ENCODE results near the gene JAKMIP1. TPM values are rescaled to one million over a fixed set of nuclear protein-coding genes. Genes with fewer than 3 reads are reported as not detected.
A peak's percentile ranks its signal among the peaks of the same experiment; 100 is the strongest.

Gene JAKMIP1
- polyA plus RNA-seq, result 15.3 and 19.5 TPM in 2 replicates
- polyA minus RNA-seq, result 22.4 and 23.4 TPM in 2 replicates

DNA sequence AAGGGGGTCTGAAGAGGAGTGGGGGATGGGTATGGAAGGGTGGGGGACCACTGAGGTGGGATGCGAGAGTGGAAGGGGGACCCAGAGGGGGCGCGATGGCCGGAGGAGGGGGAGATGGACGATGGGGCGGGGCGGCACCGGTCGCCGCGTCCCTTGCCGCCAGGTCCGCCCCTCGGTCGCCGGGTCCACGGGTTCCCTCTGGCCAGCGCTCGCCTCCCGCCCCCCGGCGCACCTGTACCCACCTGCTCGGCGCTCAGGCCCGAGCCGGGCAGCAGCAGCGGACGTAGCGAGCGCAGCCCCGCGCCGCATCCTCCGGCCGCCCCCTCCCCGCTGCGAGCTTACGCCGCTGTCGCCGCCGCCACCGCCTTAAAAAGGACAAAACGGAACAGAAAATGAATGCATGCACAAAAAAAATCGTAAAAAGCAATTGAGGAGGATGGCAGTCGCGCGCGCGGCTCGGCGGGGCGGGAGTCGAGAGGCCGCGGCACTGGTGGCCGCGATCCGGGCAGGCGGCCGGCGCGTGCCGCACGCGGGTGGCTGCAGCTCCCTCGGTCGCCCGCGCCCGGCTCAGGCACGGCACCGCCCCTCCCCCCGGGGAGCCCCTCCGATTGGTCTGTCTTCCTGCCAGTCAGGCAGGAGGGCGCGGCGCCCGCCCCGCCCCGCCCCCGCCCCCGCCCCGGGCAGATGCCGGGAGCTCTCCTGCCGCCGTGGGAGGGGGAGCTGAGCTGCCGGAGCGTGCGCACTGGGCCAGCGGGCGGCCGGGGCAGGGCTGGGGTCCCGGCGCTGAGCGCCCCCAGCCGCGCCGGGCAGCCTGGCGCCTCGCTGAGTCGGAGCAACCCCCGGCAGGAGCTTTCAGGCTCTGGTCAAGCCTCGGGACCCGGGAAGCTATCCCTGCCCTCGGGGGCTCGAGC is at the start of gene JAKMIP1:
Gene JAKMIP1 (minus strand): TSS at position 539 of the 911 bp plus-strand sequence. CDS start 87,699 bp downstream, outside the sequence.
- TF ChIP-seq EP300 (conservative IDR thresholded peaks at IDR 0.05; ENCODE audit: poor library complexity, severe bottlenecking) (no peak), TAF1 (IDR thresholded peaks at IDR 0.05; ENCODE audit: low read depth) (no peak), EZH2 (IDR thresholded peaks at IDR 0.05; ENCODE audit: borderline replicate concordance, insufficient read depth, low read length, poor library complexity, severe bottlenecking) (no peak), SMC3 (conservative IDR thresholded peaks at IDR 0.05; ENCODE audit: poor library complexity) (peak; percentile 27), REST (IDR thresholded peaks at IDR 0.05; ENCODE audit: borderline replicate concordance) (no peak), RAD21 (conservative IDR thresholded peaks at IDR 0.05) (peak; percentile 30), POLR2AphosphoS5 (IDR thresholded peaks at IDR 0.05) (peak; percentile 54), MXI1 (conservative IDR thresholded peaks at IDR 0.05; ENCODE audit: poor library complexity, severe bottlenecking) (peak; percentile 90)
- TF ChIP-seq, protein P1, sequence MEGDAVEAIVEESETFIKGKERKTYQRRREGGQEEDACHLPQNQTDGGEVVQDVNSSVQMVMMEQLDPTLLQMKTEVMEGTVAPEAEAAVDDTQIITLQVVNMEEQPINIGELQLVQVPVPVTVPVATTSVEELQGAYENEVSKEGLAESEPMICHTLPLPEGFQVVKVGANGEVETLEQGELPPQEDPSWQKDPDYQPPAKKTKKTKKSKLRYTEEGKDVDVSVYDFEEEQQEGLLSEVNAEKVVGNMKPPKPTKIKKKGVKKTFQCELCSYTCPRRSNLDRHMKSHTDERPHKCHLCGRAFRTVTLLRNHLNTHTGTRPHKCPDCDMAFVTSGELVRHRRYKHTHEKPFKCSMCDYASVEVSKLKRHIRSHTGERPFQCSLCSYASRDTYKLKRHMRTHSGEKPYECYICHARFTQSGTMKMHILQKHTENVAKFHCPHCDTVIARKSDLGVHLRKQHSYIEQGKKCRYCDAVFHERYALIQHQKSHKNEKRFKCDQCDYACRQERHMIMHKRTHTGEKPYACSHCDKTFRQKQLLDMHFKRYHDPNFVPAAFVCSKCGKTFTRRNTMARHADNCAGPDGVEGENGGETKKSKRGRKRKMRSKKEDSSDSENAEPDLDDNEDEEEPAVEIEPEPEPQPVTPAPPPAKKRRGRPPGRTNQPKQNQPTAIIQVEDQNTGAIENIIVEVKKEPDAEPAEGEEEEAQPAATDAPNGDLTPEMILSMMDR (IDR thresholded peaks at IDR 0.05; ENCODE audit: poor library complexity, severe bottlenecking), result peak; percentile 10
- Histone ChIP-seq H3K4me3 (ENCODE audit: low read length) (peak within 1 kb of the TSS; percentile 72), H3K9ac (ENCODE audit: low read length) (peak within 1 kb of the TSS; percentile 70), H3K9me2 (ENCODE audit: insufficient read depth, low read length) (no peaks in the 10 kb centered on the region), H3K36me3 (ENCODE audit: insufficient read depth, low read length) (no peaks in the 10 kb centered on the region), H3K4me2 (ENCODE audit: low read length) (peak within 1 kb of the TSS; percentile 48), H3K27ac (ENCODE audit: low read length) (no peak within 1 kb of the TSS), H4K20me1 (ENCODE audit: insufficient read depth) (no peaks in the 10 kb centered on the region), H3F3A (ENCODE audit: insufficient read depth, low read length, poor library complexity, severe bottlenecking) (no peaks in the 10 kb centered on the region), H3K9me3 (ENCODE audit: low read length) (no peaks in the 10 kb centered on the region), H3K27me3 (ENCODE audit: insufficient read depth, low read depth, low read length) (peaks cover 38% of the 10 kb centered on the region), H2AFZ (ENCODE audit: low read depth, low read length) (peak within 1 kb of the TSS; percentile 65), H3K79me2 (replicated peaks; ENCODE audit: insufficient read depth, low read length) (no peaks in the 10 kb centered on the region)

DNA sequence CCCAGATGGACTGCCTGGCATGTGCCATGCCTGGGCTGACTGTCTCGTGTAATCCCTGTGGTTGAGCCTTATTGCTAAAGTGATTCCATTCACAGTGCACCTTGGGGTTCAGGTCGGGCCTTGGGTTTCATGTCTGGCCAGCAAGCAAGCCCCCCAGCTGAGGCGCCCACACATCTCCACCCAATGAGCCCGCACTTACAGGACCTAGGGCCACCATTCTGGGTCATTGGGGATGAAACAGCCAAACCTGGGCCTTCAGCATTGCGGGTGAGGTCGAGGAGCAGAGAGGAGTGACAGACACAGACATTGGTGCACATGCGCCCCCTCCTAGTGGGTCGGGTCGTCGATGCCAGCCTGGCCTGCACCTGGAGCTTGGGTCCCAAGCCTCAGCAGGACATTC is 48.0 kb upstream of the JAKMIP1 start:
- H3K9me2 ChIP-seq (ENCODE audit: insufficient read depth, low read length), result no peaks in the 10 kb centered on the region
- TF ChIP-seq POLR2AphosphoS5 (IDR thresholded peaks at IDR 0.05) (no peak), RAD21 (conservative IDR thresholded peaks at IDR 0.05) (no peak), EP300 (conservative IDR thresholded peaks at IDR 0.05; ENCODE audit: poor library complexity, severe bottlenecking) (no peak), EZH2 (IDR thresholded peaks at IDR 0.05; ENCODE audit: borderline replicate concordance, insufficient read depth, low read length, poor library complexity, severe bottlenecking) (no peak), SMC3 (conservative IDR thresholded peaks at IDR 0.05; ENCODE audit: poor library complexity) (no peak), MXI1 (conservative IDR thresholded peaks at IDR 0.05; ENCODE audit: poor library complexity, severe bottlenecking) (no peak), TAF1 (IDR thresholded peaks at IDR 0.05; ENCODE audit: low read depth) (no peak), REST (IDR thresholded peaks at IDR 0.05; ENCODE audit: borderline replicate concordance) (no peak)
- TF ChIP-seq, protein P1 (IDR thresholded peaks at IDR 0.05; ENCODE audit: poor library complexity, severe bottlenecking), result no peak
- H4K20me1 ChIP-seq (ENCODE audit: insufficient read depth), result no peaks in the 10 kb centered on the region
- H2AFZ ChIP-seq (ENCODE audit: low read depth, low read length), result no peak overlapping the region
- no peaks in the 10 kb centered on the region for H3K9me3 ChIP-seq (ENCODE audit: low read length)
- no peaks in the 10 kb centered on the region for H3K27me3 ChIP-seq (ENCODE audit: insufficient read depth, low read depth, low read length)
- H3K79me2 ChIP-seq (replicated peaks; ENCODE audit: insufficient read depth, low read length), result no peaks in the 10 kb centered on the region
- H3K36me3 ChIP-seq (ENCODE audit: insufficient read depth, low read length), result no peaks in the 10 kb centered on the region
- H3K9ac ChIP-seq (ENCODE audit: low read length), result no peak overlapping the region
- H3K4me3 ChIP-seq (ENCODE audit: low read length), result no peak overlapping the region
- H3F3A ChIP-seq (ENCODE audit: insufficient read depth, low read length, poor library complexity, severe bottlenecking), result no peaks in the 10 kb centered on the region
- H3K4me2 ChIP-seq (ENCODE audit: low read length), result no peak overlapping the region
- H3K27ac ChIP-seq (ENCODE audit: low read length), result no peak overlapping the region

All from neural cell (in vitro differentiated cells).